ENCODE data around the gene SELENOF. TPM values are rescaled to one million over a fixed set of nuclear protein-coding genes. Genes with fewer than 3 reads are reported as not detected.
"Not testable (repeated sequence)": the region's sequence is repeated elsewhere in the genome, so short reads cannot be mapped to it uniquely, and the experiment has no call there.

Gene SELENOF
- total RNA-seq, 1 experiment from 2014 or later: 193 TPM

GRCh38 chr1:86825319-86825718, 88.6 kb downstream of the SELENOF start:
- no peaks in the 10 kb centered on the region for H3K27me3 ChIP-seq (ENCODE audit: control insufficient read depth, insufficient read depth, low read length)
- DNase-seq: no peak
- H3K36me3 ChIP-seq (replicated peaks; ENCODE audit: control insufficient read depth, insufficient read depth, low read length): no peaks in the 10 kb centered on the region
- no peak overlapping the region for H3K4me3 ChIP-seq (ENCODE audit: insufficient read depth, low read depth, low read length)

DNA sequence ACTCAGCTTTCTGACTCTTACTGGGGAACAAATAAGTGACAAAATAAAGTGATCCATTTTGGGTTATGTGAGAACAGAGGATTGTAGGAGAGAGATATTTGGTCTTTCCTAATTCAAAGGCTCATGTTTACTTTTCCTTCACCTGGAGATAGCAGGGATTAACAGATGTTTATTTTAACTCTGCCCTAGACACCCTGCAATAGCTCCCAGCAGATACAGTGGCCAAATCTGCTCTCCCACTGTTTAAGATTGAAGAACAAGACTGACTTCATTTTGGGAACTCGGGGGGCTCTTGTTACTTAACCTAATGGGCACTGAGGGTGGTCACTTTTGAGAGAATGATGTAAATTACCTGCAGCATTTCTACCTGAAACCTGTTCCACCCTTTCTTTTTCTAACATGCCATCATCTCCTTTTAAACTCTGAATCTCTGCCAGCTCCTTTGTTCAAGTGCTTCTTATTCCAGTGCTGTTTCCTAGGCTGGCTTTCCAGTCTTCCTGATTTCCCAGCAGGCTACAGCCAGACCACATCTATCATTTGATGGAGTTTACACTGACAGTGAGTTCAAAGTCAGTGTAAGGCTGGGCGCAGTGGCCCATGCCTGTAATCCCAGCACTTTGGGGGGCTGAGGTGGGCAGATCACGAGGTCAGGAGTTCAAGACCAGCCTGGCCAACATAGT, 90.0 kb downstream of the SELENOF start:
- H3K36me3 ChIP-seq (replicated peaks; ENCODE audit: control insufficient read depth, insufficient read depth, low read length): no peaks in the 10 kb centered on the region

DNA sequence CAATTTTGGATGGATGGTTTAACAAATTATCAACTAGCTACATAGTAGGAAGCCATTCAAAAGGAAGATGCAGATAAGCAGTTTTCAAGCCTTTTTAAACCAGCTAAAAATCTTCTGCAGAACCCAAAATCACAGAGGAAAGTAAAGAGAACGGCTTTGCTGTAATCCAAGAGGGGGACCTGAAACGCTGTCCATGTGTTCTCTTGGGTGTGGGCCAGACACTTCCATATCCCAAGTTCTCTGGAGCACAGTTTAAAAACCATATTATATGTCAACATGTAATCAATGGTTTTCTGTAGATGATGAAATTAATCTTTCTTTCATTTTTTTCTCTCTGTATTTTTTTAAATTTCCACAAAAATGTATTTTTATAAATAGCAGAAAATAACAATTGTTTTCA, 90.5 kb downstream of the SELENOF start:
- no peak for DNase-seq
- Histone ChIP-seq H3K36me3 (replicated peaks; ENCODE audit: control insufficient read depth, insufficient read depth, low read length) (no peaks in the 10 kb centered on the region), H3K27me3 (ENCODE audit: control insufficient read depth, insufficient read depth, low read length) (no peaks in the 10 kb centered on the region), H3K4me3 (ENCODE audit: insufficient read depth, low read depth, low read length) (no peak overlapping the region)

More for the DNA sequence above, 90.0 kb downstream of the SELENOF start:
- Histone ChIP-seq H3K27me3 (ENCODE audit: control insufficient read depth, insufficient read depth, low read length) (no peaks in the 10 kb centered on the region), H3K4me3 (ENCODE audit: insufficient read depth, low read depth, low read length) (no peak overlapping the region)
- no peak for DNase-seq

DNA sequence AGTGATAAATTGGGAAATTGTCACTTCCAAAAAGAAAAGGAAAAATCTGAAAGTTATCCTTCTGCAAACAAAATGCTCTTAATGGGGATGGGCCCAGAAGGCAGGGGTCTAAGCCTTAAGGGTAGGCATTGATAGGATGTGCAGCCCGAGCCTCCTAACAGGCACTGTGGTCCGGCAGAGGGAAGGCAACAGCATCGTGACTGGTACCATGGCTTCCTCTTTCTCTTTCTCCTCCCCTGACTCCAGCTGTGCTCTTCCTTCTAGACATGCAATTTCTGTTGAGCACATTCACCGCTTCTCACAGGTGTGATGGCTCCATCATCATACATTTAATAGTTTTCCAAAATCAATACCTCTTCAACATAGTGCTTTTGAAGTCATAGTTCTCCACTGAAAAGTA, 91.5 kb downstream of the SELENOF start:
- Histone ChIP-seq H3K36me3 (replicated peaks; ENCODE audit: control insufficient read depth, insufficient read depth, low read length) (no peaks in the 10 kb centered on the region), H3K4me3 (ENCODE audit: insufficient read depth, low read depth, low read length) (no peak overlapping the region)
- no peak for DNase-seq

GRCh38 chr1:86821956-86822355, 92.0 kb downstream of the SELENOF start:
- Histone ChIP-seq H3K27me3 (ENCODE audit: control insufficient read depth, insufficient read depth, low read length) (no peaks in the 10 kb centered on the region), H3K36me3 (replicated peaks; ENCODE audit: control insufficient read depth, insufficient read depth, low read length) (no peaks in the 10 kb centered on the region), H3K4me3 (ENCODE audit: insufficient read depth, low read depth, low read length) (no peak overlapping the region)
- no peak for DNase-seq

More for the DNA sequence above, 91.5 kb downstream of the SELENOF start:
- H3K27me3 ChIP-seq (ENCODE audit: control insufficient read depth, insufficient read depth, low read length): no peaks in the 10 kb centered on the region

DNA sequence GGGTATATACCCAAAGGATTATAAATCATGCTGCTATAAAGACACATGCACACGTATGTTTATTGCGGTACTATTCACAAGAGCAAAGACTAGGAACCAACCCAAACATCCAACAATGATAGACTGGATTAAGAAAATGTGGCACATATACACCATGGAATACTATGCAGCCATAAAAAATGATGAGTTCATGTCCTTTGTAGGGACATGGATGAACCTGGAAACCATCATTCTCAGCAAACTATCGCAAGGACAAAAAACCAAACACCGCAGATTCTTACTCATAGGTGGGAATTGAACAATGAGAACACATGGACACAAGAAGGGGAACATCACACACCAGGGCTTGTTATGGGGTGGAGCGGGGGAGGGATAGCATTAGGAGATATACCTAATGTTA, 94.0 kb downstream of the SELENOF start:
- H3K4me3 ChIP-seq (ENCODE audit: insufficient read depth, low read depth, low read length): not testable (repeated sequence)

DNA sequence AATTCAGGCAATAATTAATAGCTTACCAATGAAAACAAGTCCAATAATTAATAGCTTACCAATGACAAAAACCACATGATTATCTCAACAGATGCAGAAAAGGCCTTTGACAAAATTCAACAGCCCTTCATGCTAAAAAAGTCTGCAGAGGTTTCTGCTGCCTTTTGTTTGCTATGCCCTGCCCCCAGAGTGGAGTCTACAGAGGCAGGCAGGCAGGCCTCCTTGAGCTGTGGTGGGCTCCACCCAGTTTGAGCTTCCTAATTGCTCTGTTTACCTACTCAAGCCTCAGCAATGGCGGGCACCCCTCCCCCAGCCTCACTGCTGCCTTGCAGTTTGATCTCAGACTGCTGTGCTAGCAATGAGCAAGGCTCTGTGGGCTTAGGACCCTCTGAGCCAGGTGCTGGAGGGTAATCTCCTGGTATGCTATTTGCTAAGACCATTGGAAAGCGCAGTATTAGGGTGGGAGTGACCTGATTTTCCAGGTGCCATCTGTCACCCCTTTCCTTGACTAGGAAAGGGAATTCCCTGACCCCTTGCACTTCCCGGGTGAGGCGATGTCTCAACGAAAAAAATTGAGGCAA, 96.6 kb downstream of the SELENOF start:
- not testable (repeated sequence) for DNase-seq; H3K4me3 ChIP-seq (ENCODE audit: insufficient read depth, low read depth, low read length); H3K27me3 ChIP-seq (ENCODE audit: control insufficient read depth, insufficient read depth, low read length); H3K36me3 ChIP-seq (replicated peaks; ENCODE audit: control insufficient read depth, insufficient read depth, low read length)

More for the DNA sequence above, 94.0 kb downstream of the SELENOF start:
- not testable (repeated sequence) for DNase-seq; H3K36me3 ChIP-seq (replicated peaks; ENCODE audit: control insufficient read depth, insufficient read depth, low read length); H3K27me3 ChIP-seq (ENCODE audit: control insufficient read depth, insufficient read depth, low read length)

DNA sequence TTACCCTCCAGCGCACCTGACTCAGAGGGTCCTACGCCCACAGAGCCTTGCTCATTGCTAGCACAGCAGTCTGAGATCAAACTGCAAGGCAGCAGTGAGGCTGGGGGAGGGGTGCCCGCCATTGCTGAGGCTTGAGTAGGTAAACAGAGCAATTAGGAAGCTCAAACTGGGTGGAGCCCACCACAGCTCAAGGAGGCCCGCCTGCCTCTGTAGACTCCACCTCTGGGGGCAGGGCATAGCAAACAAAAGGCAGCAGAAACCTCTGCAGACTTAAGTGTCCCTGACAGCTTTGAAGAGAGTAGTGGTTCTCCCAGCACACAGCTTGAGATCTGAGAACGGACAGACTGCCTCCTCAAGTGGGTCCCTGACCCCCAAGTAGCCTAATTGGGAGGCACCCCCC, 99.8 kb downstream of the SELENOF start:
- not testable (repeated sequence) for H3K36me3 ChIP-seq (replicated peaks; ENCODE audit: control insufficient read depth, insufficient read depth, low read length); H3K4me3 ChIP-seq (ENCODE audit: insufficient read depth, low read depth, low read length); H3K27me3 ChIP-seq (ENCODE audit: control insufficient read depth, insufficient read depth, low read length); DNase-seq

Other genes with a start within 250 kb of the SELENOF start
- gene SH3GLB1, start 209.6 kb downstream of the SELENOF start, total RNA-seq (2014; rRNA removed; shearing (Covaris generic)): 20.6 and 28.0 TPM in 2 replicates
- gene HS2ST1, start 509 bp upstream of the SELENOF start, total RNA-seq (2014; rRNA removed; shearing (Covaris generic)): 25.8 and 36.5 TPM in 2 replicates